HepG2 (cell line): ENCODE data around the gene VILL. TPM values are rescaled to one million over a fixed set of nuclear protein-coding genes. Genes with fewer than 3 reads are reported as not detected.

Experiments used
- ATAC-seq: fragments of 200-7000 bp; cut with Tn5 transposase; 3 replicates; pipeline ENCODE4 v1.9.1; 2020; ENCODE audit warnings: mild to moderate bottlenecking, moderate library complexity
- BruUV-seq: library from RNA; stranded (reverse); fragments of 400-500 nt; replicated peaks from 2 replicates; lab custom pipeline; 2021; lab: Mats Ljungman, UMichigan
- CTCF ChIA-PET: fragments of 300-600 bp; formaldehyde crosslinking; extraction: SDS; loops from one replicate; lab custom pipeline; 2021; ENCODE audit warnings: low total read pairs, inconsistent platforms, low intra/inter-chr PET ratio; lab: Yijun Ruan, JAX
- POLR2A ChIA-PET: fragments of 350-600 bp; sonication (Branson Sonifier 250); formaldehyde crosslinking; loops from one replicate; lab custom pipeline; 2020; ENCODE audit warnings: antibody characterized with exemption, inconsistent platforms; lab: Yijun Ruan, JAX
- DNase-seq: peaks from one replicate; pipeline ENCODE4 v3.0.0-alpha.2; 2015; ENCODE audit warnings: low spot score
- FAIRE-seq: peaks from 3 replicates; lab custom pipeline; 2011; peaks lifted over from hg19 to GRCh38; lab: Jason Lieb, UNC
- H2AFZ ChIP-seq: one replicate; pipeline ENCODE4 v1.6.1; 2011; ENCODE audit warnings: low read length, inconsistent platforms
- H3K27ac ChIP-seq: fragments of 300-600 bp; 3 replicates; pipeline ENCODE4 v1.8.0; 2011; ENCODE audit warnings: mixed run types, mild to moderate bottlenecking, mixed read lengths, low read length, inconsistent platforms; ENCODE audit not compliant: insufficient read depth; ENCODE audit errors: extremely low read length
- H3K27me3 ChIP-seq, 2 experiments: fragments of 200-600 bp in 1 of 2; 2 replicates in 1 of 2; 3 replicates in 1 of 2; pipeline versions ENCODE4 v1.6.0 to v1.8.0; 2011; ENCODE audit warnings: low read length in 2 of 2, mild to moderate bottlenecking in 2 of 2, moderate library complexity in 2 of 2, inconsistent platforms in 1 of 2; ENCODE audit not compliant: insufficient read depth in 2 of 2, control insufficient read depth in 1 of 2
- H3K36me3 ChIP-seq, 2 experiments: fragments of 200-600 bp in 1 of 2; replicated peaks in 1 of 2; 2 replicates in 1 of 2; 3 replicates in 1 of 2; pipeline versions ENCODE4 v1.5.1 to v1.8.0; 2011; ENCODE audit warnings: low read length in 2 of 2, inconsistent platforms in 1 of 2; ENCODE audit not compliant: insufficient read depth in 2 of 2, control insufficient read depth in 1 of 2
- H3K4me1 ChIP-seq: 2 replicates; pipeline ENCODE4 v1.5.1; 2012; ENCODE audit warnings: low read length, inconsistent platforms; ENCODE audit not compliant: insufficient read depth
- H3K4me2 ChIP-seq: 2 replicates; pipeline ENCODE4 v1.6.0; 2011; ENCODE audit warnings: low read depth, low read length, inconsistent platforms
- H3K4me3 ChIP-seq, 3 experiments: fragments of 200-600 bp in 1 of 3; sonication (generic), shearing (Covaris generic) in 1 of 3; replicated peaks in 1 of 3; 2 replicates each; pipeline ENCODE4 v1.5.1; 2011 to 2016; ENCODE audit warnings: low read length in 3 of 3, inconsistent platforms in 2 of 3, low read depth in 2 of 3, mild to moderate bottlenecking in 2 of 3, control low read depth in 1 of 3, mixed read lengths in 1 of 3; ENCODE audit not compliant: insufficient read depth in 1 of 3
- H3K79me2 ChIP-seq: one replicate; pipeline ENCODE4 v1.6.1; 2011; ENCODE audit warnings: low read length, inconsistent platforms; ENCODE audit not compliant: insufficient read depth
- H3K9ac ChIP-seq: 2 replicates; pipeline ENCODE4 v1.6.0; 2011; ENCODE audit warnings: mild to moderate bottlenecking, low read depth, low read length, inconsistent platforms; ENCODE audit not compliant: insufficient read depth
- H3K9me3 ChIP-seq: 2 replicates; pipeline ENCODE4 v1.5.1; 2012; ENCODE audit warnings: mild to moderate bottlenecking, low read length
- H4K20me1 ChIP-seq: 2 replicates; pipeline ENCODE4 v1.6.0; 2011; ENCODE audit warnings: inconsistent platforms, mild to moderate bottlenecking, low read length, moderate library complexity; ENCODE audit not compliant: insufficient read depth
- ATF2 ChIP-seq: sonication (generic); formaldehyde crosslinking; IDR thresholded peaks from 2 replicates; pipeline ENCODE4 v1.4.0; 2020; ENCODE audit warnings: missing genetic modification reagents
- CREBL2 ChIP-seq: sonication (generic); formaldehyde crosslinking; IDR thresholded peaks from 2 replicates; pipeline ENCODE4 v1.8.1; 2023; ENCODE audit warnings: missing genetic modification reagents, mild to moderate bottlenecking, borderline replicate concordance
- DBP ChIP-seq: sonication (generic); formaldehyde crosslinking; IDR thresholded peaks from 2 replicates; pipeline ENCODE4 v1.4.0; 2020; ENCODE audit warnings: missing genetic modification reagents; ENCODE audit errors: not compliant biosample characterization
- HDAC2 ChIP-seq: sonication (generic); formaldehyde crosslinking; IDR thresholded peaks from 2 replicates; pipeline ENCODE4 v1.4.0; 2020; ENCODE audit warnings: missing genetic modification reagents
- JUN ChIP-seq: sonication (generic); formaldehyde crosslinking; IDR thresholded peaks from 2 replicates; pipeline ENCODE4 v1.4.0; 2020; ENCODE audit warnings: mild to moderate bottlenecking, missing genetic modification reagents
- SATB2 ChIP-seq: sonication (generic); formaldehyde crosslinking; IDR thresholded peaks from 2 replicates; pipeline ENCODE4 v1.5.0; 2020; ENCODE audit warnings: missing genetic modification reagents
- ZNF704 ChIP-seq: sonication (generic); formaldehyde crosslinking; IDR thresholded peaks from 2 replicates; pipeline ENCODE4 v1.8.1; 2023; ENCODE audit warnings: mild to moderate bottlenecking, inconsistent platforms, moderate library complexity, missing genetic modification reagents, borderline replicate concordance
- ZNF768 ChIP-seq: sonication (generic); formaldehyde crosslinking; IDR thresholded peaks from 2 replicates; pipeline ENCODE4 v1.4.0; 2020; ENCODE audit warnings: missing genetic modification reagents
- WGBS: methylation state at CpG from one replicate; pipeline ENCODE4 v1.1.6; 2017; ENCODE audit warnings: low lambda C conversion rate; 5-methylcytosine and 5-hydroxymethylcytosine counted together
- in situ Hi-C: cut with HindIII; loops from 2 replicates; pipeline ENCODE4 v1.10.0; 2017; ENCODE audit warnings: low pct_unique_long_range_greater_than_20kb; ENCODE audit not compliant: extremely low pct_ligation_motif_present
- intact Hi-C: fragments of 100-400 bp; cut with micrococcal nuclease; formaldehyde crosslinking; loops from one replicate; pipeline ENCODE4 v1.10.0; 2022; ENCODE audit not compliant: unreplicated experiment
- polyA plus RNA-seq, 8 experiments: library from polyadenylated mRNA; depleted of rRNA in 3 of 8; stranded (reverse) in 7 of 8; unstranded in 1 of 8; fragments of >200 nt; fragmentation: Illumina TruSeq in 4 of 8; extraction: Trizol in 4 of 8; gene quantifications; 2 replicates each; pipeline versions ENCODE4 v1.2.1 to v1.2.3, GENCODE V29; 2011 to 2016; ENCODE audit warnings: low read depth in 4 of 8, missing spikeins in 1 of 8, mixed read lengths in 1 of 8; ENCODE audit not compliant: insufficient read depth in 1 of 8
- total RNA-seq, 5 experiments: library from RNA; depleted of rRNA; stranded (reverse); fragments of >200 nt; fragmentation: Illumina TruSeq; extraction: Trizol; gene quantifications; 2 replicates each; pipeline ENCODE4 v1.2.3, GENCODE V29; 2016; ENCODE audit warnings: low read depth in 1 of 5

The VILL gene
- total and polyA plus RNA-seq, 2 of the 13 experiments (the other 11 are each of a cell fraction or from before 2014, with no cell fraction given), result 3.2 to 5.3 TPM

- no peaks in the 10 kb centered on the region for H3K27me3 ChIP-seq
- ATAC-seq (no peak), FAIRE-seq (no peak), DNase-seq (no peak)
- H4K20me1 ChIP-seq, result no peaks in the 10 kb centered on the region
- ChIA-PET CTCF (no interaction called here), POLR2A (no interaction called here)
- H3K4me1 ChIP-seq, result peaks cover 44% of the 10 kb centered on the region
- peaks cover 29 to 75% of the 10 kb centered on the region in 2 experiments for H3K36me3 ChIP-seq
- no peak overlapping the region for H3K4me2 ChIP-seq
- over 99% methylated on average over 5 of the region's 7 CpGs for WGBS
- H3K4me3 ChIP-seq, result no peak overlapping the region
- in situ Hi-C loops (loop anchor here (5.0 kb wide), 1 partner anchor 112 kb away; no protein-coding TSS in a partner anchor), intact Hi-C loops (no loop called here)
- H3K9ac ChIP-seq, result no peak overlapping the region
- peaks cover 3% of the 10 kb centered on the region for H3K79me2 ChIP-seq
- H2AFZ ChIP-seq, result no peak overlapping the region
- no peaks in the 10 kb centered on the region for H3K9me3 ChIP-seq
- no TSS peak for BruUV-seq
- TF ChIP-seq SATB2, result no peak
- no peak for TF ChIP-seq CREBL2 (CRISPR knock-in tag)
- no peak for TF ChIP-seq ZNF768
- TF ChIP-seq DBP (CRISPR knock-in tag), result no peak
- TF ChIP-seq ATF2 (CRISPR knock-in tag), result no peak
- no peak for TF ChIP-seq ZNF704 (CRISPR knock-in tag)
- TF ChIP-seq HDAC2, result no peak
- no peak for TF ChIP-seq JUN (CRISPR knock-in tag)
- TF ChIP-seq, all 625 proteins: peak for 0
- H3K27ac ChIP-seq, result no peak overlapping the region
Measured at GRCh38 chr3:37969596-37970100, 20.9 kb upstream of the VILL start.
